K562 (cell line): ENCODE data around the gene ADPRM.

Experiments
- BRF1 ChIP-seq: IDR thresholded peaks from 3 replicates; pipeline ENCODE4 v1.6.1; 2011; ENCODE audit warnings: borderline replicate concordance, mild to moderate bottlenecking; ENCODE audit not compliant: insufficient read length; ENCODE audit errors: extremely low read depth
- EP300 ChIP-seq: IDR thresholded peaks from 2 replicates; pipeline ENCODE4 v1.6.1; 2012; ENCODE audit warnings: low read length, improper control_type of control experiment
- KDM5B ChIP-seq: fragments of 200-600 bp; sonication (generic); IDR thresholded peaks from 2 replicates; pipeline ENCODE4 v1.6.1; 2012; ENCODE audit warnings: low read depth, mild to moderate bottlenecking, moderate library complexity, low read length, control low read depth, inconsistent platforms; ENCODE audit not compliant: insufficient replicate concordance
- SP1 ChIP-seq: sonication (generic); formaldehyde crosslinking; IDR thresholded peaks from 2 replicates; pipeline ENCODE4 v1.8.1; 2022; ENCODE audit warnings: mild to moderate bottlenecking, missing genetic modification reagents
- SP2 ChIP-seq: IDR thresholded peaks from 2 replicates; pipeline ENCODE4 v1.6.1; 2011; ENCODE audit warnings: mild to moderate bottlenecking, low read depth, low read length, moderate library complexity; ENCODE audit not compliant: poor library complexity, severe bottlenecking; ENCODE audit errors: extremely low read depth
- YBX1 ChIP-seq: fragments of 450-650 bp; IDR thresholded peaks from 2 replicates; pipeline ENCODE4 v1.7.1; 2016; ENCODE audit warnings: mild to moderate bottlenecking
- ZNF41 ChIP-seq: fragments of 250-450 bp; sonication (Bioruptor Pico); conservative IDR thresholded peaks from 2 replicates; pipeline ENCODE4 v1.4.0; 2020; ENCODE audit warnings: mild to moderate bottlenecking
- TF ChIP-seq, protein P1 (sequence below), 2 experiments: fragments of 450-650 bp; formaldehyde crosslinking in 1 of 2; IDR thresholded peaks; 2 replicates each; pipeline versions ENCODE4 v1.4.0 to v1.6.1; 2014 to 2020; ENCODE audit warnings: mild to moderate bottlenecking in 2 of 2, borderline replicate concordance in 1 of 2, low read depth in 1 of 2

DNA sequence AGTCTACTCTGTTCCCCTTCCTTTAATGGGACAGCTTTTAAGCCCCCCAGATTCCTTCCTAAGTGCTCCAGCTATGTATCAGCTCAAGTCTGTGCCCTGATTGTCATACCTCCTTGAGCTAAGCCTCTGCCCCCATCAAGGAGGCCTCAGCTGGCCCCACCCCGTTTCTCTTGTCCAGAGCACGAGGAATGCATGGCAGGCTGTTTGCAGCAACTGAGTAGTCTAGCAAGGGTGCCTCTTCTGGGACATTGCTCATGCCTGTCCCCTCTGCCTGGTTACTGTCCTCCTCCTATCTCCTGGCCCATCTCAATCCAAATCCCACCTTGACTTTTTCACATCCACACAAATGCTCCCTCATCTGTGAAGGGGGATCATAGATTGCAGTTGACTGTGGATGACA is 60.3 kb downstream of the ADPRM start:
- TF ChIP-seq, protein P1, sequence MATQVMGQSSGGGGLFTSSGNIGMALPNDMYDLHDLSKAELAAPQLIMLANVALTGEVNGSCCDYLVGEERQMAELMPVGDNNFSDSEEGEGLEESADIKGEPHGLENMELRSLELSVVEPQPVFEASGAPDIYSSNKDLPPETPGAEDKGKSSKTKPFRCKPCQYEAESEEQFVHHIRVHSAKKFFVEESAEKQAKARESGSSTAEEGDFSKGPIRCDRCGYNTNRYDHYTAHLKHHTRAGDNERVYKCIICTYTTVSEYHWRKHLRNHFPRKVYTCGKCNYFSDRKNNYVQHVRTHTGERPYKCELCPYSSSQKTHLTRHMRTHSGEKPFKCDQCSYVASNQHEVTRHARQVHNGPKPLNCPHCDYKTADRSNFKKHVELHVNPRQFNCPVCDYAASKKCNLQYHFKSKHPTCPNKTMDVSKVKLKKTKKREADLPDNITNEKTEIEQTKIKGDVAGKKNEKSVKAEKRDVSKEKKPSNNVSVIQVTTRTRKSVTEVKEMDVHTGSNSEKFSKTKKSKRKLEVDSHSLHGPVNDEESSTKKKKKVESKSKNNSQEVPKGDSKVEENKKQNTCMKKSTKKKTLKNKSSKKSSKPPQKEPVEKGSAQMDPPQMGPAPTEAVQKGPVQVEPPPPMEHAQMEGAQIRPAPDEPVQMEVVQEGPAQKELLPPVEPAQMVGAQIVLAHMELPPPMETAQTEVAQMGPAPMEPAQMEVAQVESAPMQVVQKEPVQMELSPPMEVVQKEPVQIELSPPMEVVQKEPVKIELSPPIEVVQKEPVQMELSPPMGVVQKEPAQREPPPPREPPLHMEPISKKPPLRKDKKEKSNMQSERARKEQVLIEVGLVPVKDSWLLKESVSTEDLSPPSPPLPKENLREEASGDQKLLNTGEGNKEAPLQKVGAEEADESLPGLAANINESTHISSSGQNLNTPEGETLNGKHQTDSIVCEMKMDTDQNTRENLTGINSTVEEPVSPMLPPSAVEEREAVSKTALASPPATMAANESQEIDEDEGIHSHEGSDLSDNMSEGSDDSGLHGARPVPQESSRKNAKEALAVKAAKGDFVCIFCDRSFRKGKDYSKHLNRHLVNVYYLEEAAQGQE (IDR thresholded peaks at IDR 0.05; ENCODE audit: borderline replicate concordance): no peak
- TF ChIP-seq, protein P1 (CRISPR knock-in tag; IDR thresholded peaks at IDR 0.05; ENCODE audit: low read depth): no peak
- TF ChIP-seq KDM5B (no peak), BRF1 (no peak), SP1 (no peak), ZNF41 (CRISPR knock-in tag) (no peak), SP2 (no peak), YBX1 (no peak), EP300 (no peak)
